Amniotic stem cell (primary cell): ENCODE data around the gene HS6ST3.
"Not testable (repeated sequence)": the region's sequence is repeated elsewhere in the genome, so short reads cannot be mapped to it uniquely, and the experiment has no call there.

Experiments used
- DNase-seq: peaks from one replicate; lab custom pipeline; 2025; lab: John Stamatoyannopoulos, UW

The HS6ST3 gene

GRCh38 chr13:96091164-96092117 lies 1.5 kb downstream of the HS6ST3 start:
- DNase-seq: no peak

GRCh38 chr13:96093296-96094006 lies 3.5 kb downstream of the HS6ST3 start:
- no peak for DNase-seq

GRCh38 chr13:96100457-96101220 lies 10.7 kb downstream of the HS6ST3 start:
- DNase-seq: no peak

GRCh38 chr13:96104516-96104915 lies 14.6 kb downstream of the HS6ST3 start:
- DNase-seq: no peak

- not testable (repeated sequence) for DNase-seq
Measured at GRCh38 chr13:96108072-96108471, 18.2 kb downstream of the HS6ST3 start.

GRCh38 chr13:96109125-96109524 lies 19.2 kb downstream of the HS6ST3 start:
- DNase-seq: no peak

- no peak for DNase-seq
Measured at GRCh38 chr13:96112936-96113335, 23.0 kb downstream of the HS6ST3 start.

GRCh38 chr13:96115368-96115767 lies 25.5 kb downstream of the HS6ST3 start:
- not testable (repeated sequence) for DNase-seq

- DNase-seq: no peak
Measured at GRCh38 chr13:96119921-96120320, 30.0 kb downstream of the HS6ST3 start.

GRCh38 chr13:96130818-96131340 lies 41.0 kb downstream of the HS6ST3 start:
- DNase-seq: no peak

- peak; percentile 8 for DNase-seq
Measured at GRCh38 chr13:96141032-96141431, 51.1 kb downstream of the HS6ST3 start.

- no peak for DNase-seq
Measured at GRCh38 chr13:96159725-96160124, 69.8 kb downstream of the HS6ST3 start.

- DNase-seq: no peak
Measured at GRCh38 chr13:96161141-96161540, 71.2 kb downstream of the HS6ST3 start.

- DNase-seq: no peak
Measured at GRCh38 chr13:96165840-96166239, 75.9 kb downstream of the HS6ST3 start.

- no peak for DNase-seq
Measured at GRCh38 chr13:96172066-96172465, 82.2 kb downstream of the HS6ST3 start.

GRCh38 chr13:96178759-96179158 lies 88.9 kb downstream of the HS6ST3 start:
- DNase-seq: no peak

- no peak for DNase-seq
Measured at GRCh38 chr13:96179309-96179708, 89.4 kb downstream of the HS6ST3 start.

GRCh38 chr13:96181911-96182310 lies 92.0 kb downstream of the HS6ST3 start:
- no peak for DNase-seq

- no peak for DNase-seq
Measured at GRCh38 chr13:96185818-96186217, 95.9 kb downstream of the HS6ST3 start.

GRCh38 chr13:96191367-96191766 lies 101.5 kb downstream of the HS6ST3 start:
- DNase-seq: no peak

- DNase-seq: no peak
Measured at GRCh38 chr13:96193728-96194310, 103.9 kb downstream of the HS6ST3 start.

- DNase-seq: no peak
Measured at GRCh38 chr13:96198038-96198437, 108.1 kb downstream of the HS6ST3 start.
